Stimulated activated CD4-positive, alpha-beta T cell treated with anti-CD3 and anti-CD28 coated beads, Interleukin-1b, Interleukin-23, amount 100 ng/mL, for 24 hours (primary cell): Measurements from ENCODE around the gene ACTA1.
"Not testable (repeated sequence)": the region's sequence is repeated elsewhere in the genome, so short reads cannot be mapped to it uniquely, and the experiment has no call there.

ENCODE experiments used
- DNase-seq, 4 experiments: peaks; one replicate each; pipeline ENCODE4 v3.0.0-alpha.2; 2020; ENCODE audit warnings: low read depth in 4 of 4, low spot score in 1 of 4

Gene ACTA1

GRCh38 chr1:229434005-229434640 lies at the start of gene ACTA1:
TSS of gene ACTA1 (minus strand) at chr1:229434094. CDS start at chr1:229433115, 979 bp downstream.
- DNase-seq, result no peak

- DNase-seq, result no peak
Measured at GRCh38 chr1:229482511-229482910, 48.6 kb upstream of the ACTA1 start.

GRCh38 chr1:229480495-229480894 lies 46.6 kb upstream of the ACTA1 start:
- no peak for DNase-seq

- DNase-seq, result no peak
Measured at GRCh38 chr1:229479660-229480399, 45.9 kb upstream of the ACTA1 start.

- no peak for DNase-seq
Measured at GRCh38 chr1:229478852-229479251, 45.0 kb upstream of the ACTA1 start.

- not testable (repeated sequence) for DNase-seq
Measured at GRCh38 chr1:229475859-229476258, 42.0 kb upstream of the ACTA1 start.

- no peak for DNase-seq
Measured at GRCh38 chr1:229474509-229474908, 40.6 kb upstream of the ACTA1 start.

- no peak for DNase-seq
Measured at GRCh38 chr1:229471175-229471574, 37.3 kb upstream of the ACTA1 start.

- no peak for DNase-seq
Measured at GRCh38 chr1:229470406-229471043, 36.6 kb upstream of the ACTA1 start.

GRCh38 chr1:229466887-229467286 lies 33.0 kb upstream of the ACTA1 start:
- DNase-seq, result no peak

- DNase-seq, result no peak
Measured at GRCh38 chr1:229464672-229465071, 30.8 kb upstream of the ACTA1 start.

GRCh38 chr1:229461032-229461668 lies 27.3 kb upstream of the ACTA1 start:
- DNase-seq, result no peak

- DNase-seq, result no peak
Measured at GRCh38 chr1:229459815-229460214, 25.9 kb upstream of the ACTA1 start.

GRCh38 chr1:229457436-229457835 lies 23.5 kb upstream of the ACTA1 start:
- no peak for DNase-seq

- no peak for DNase-seq
Measured at GRCh38 chr1:229456016-229456415, 22.1 kb upstream of the ACTA1 start.

GRCh38 chr1:229454056-229454455 lies 20.2 kb upstream of the ACTA1 start:
- DNase-seq, result no peak

- no peak for DNase-seq
Measured at GRCh38 chr1:229452956-229453801, 19.3 kb upstream of the ACTA1 start.

- DNase-seq, result no peak
Measured at GRCh38 chr1:229448845-229449244, 15.0 kb upstream of the ACTA1 start.

- no peak for DNase-seq
Measured at GRCh38 chr1:229448354-229448753, 14.5 kb upstream of the ACTA1 start.

GRCh38 chr1:229447809-229448252 lies 13.9 kb upstream of the ACTA1 start:
- no peak for DNase-seq

- no peak for DNase-seq
Measured at GRCh38 chr1:229445828-229446227, 11.9 kb upstream of the ACTA1 start.
